SU-DHL-6 (cell line): ENCODE measurements around the gene SIGLEC14.

Experiments
- H2AFZ ChIP-seq: fragments of 200-600 bp; sonication (generic); 2 replicates; pipeline ENCODE4 v1.6.1; 2014; ENCODE audit warnings: low read depth, mild to moderate bottlenecking, moderate library complexity, mixed read lengths, antibody characterized with exemption, low read length; ENCODE audit not compliant: severe bottlenecking
- H3F3A ChIP-seq: fragments of 200-600 bp; shearing (Covaris generic); 2 replicates; pipeline ENCODE4 v1.6.0; 2016; ENCODE audit warnings: antibody characterized with exemption, mild to moderate bottlenecking; ENCODE audit not compliant: insufficient read depth
- H3K27ac ChIP-seq: fragments of 200-600 bp; sonication (generic); 2 replicates; pipeline ENCODE4 v1.5.1; 2016; ENCODE audit warnings: low read depth, mild to moderate bottlenecking, low read length, moderate library complexity, mixed read lengths
- H3K27me3 ChIP-seq: fragments of 200-600 bp; sonication (generic), shearing (Covaris generic); 2 replicates; pipeline ENCODE4 v1.6.0; 2014; ENCODE audit warnings: mild to moderate bottlenecking, low read length
- H3K36me3 ChIP-seq: fragments of 200-600 bp; sonication (generic); 2 replicates; pipeline ENCODE4 v1.6.1; 2014; ENCODE audit warnings: mild to moderate bottlenecking, low read length, mixed read lengths
- H3K4me2 ChIP-seq: fragments of 300-600, 200-600 bp; shearing (Covaris generic), sonication (generic); 2 replicates; pipeline ENCODE4 v1.6.0; 2014; ENCODE audit warnings: low read length, low read depth, mild to moderate bottlenecking; ENCODE audit not compliant: poor library complexity, severe bottlenecking
- H3K4me3 ChIP-seq: fragments of 200-600 bp; sonication (generic); 2 replicates; pipeline ENCODE4 v1.5.1; 2014; ENCODE audit warnings: antibody characterized with exemption, low read length, mild to moderate bottlenecking, mixed read lengths; ENCODE audit not compliant: insufficient read depth, poor library complexity, severe bottlenecking
- H3K79me2 ChIP-seq: fragments of 200-600 bp; sonication (generic); 2 replicates; pipeline ENCODE4 v1.6.1; 2014; ENCODE audit warnings: mild to moderate bottlenecking, low read length, moderate library complexity; ENCODE audit not compliant: insufficient read depth
- H3K9ac ChIP-seq: fragments of 200-600 bp; sonication (generic); 2 replicates; pipeline ENCODE4 v1.7.0; 2014; ENCODE audit warnings: mild to moderate bottlenecking, low read length
- H3K9me2 ChIP-seq: fragments of 200-600 bp; sonication (generic); replicated peaks from 2 replicates; pipeline ENCODE4 v1.6.1; 2014; ENCODE audit warnings: low read length; ENCODE audit not compliant: insufficient read depth
- H3K9me3 ChIP-seq: fragments of 200-600 bp; sonication (generic); 2 replicates; pipeline ENCODE4 v1.6.1; 2014; ENCODE audit warnings: low read length, mixed read lengths; ENCODE audit not compliant: insufficient read depth
- H4K20me1 ChIP-seq: fragments of 200-600 bp; sonication (generic); 2 replicates; pipeline ENCODE4 v1.6.1; 2014; ENCODE audit warnings: low read depth, mild to moderate bottlenecking, antibody characterized with exemption, low read length, moderate library complexity, mixed read lengths
- EZH2phosphoT487 ChIP-seq: fragments of 200-600 bp; sonication (generic), shearing (Covaris generic); conservative IDR thresholded peaks from 2 replicates; pipeline ENCODE4 v1.6.1; 2018; ENCODE audit warnings: mild to moderate bottlenecking, antibody characterized with exemption, low read length, moderate library complexity, mixed read lengths
- TF ChIP-seq, protein P1 (sequence below): fragments of 200-600 bp; sonication (generic); IDR thresholded peaks from one replicate; pipeline ENCODE4 v1.5.1; 2017; ENCODE audit warnings: antibody characterized with exemption, mild to moderate bottlenecking, low read length, moderate library complexity; ENCODE audit not compliant: insufficient read depth, poor library complexity, severe bottlenecking

SIGLEC14 gene

DNA sequence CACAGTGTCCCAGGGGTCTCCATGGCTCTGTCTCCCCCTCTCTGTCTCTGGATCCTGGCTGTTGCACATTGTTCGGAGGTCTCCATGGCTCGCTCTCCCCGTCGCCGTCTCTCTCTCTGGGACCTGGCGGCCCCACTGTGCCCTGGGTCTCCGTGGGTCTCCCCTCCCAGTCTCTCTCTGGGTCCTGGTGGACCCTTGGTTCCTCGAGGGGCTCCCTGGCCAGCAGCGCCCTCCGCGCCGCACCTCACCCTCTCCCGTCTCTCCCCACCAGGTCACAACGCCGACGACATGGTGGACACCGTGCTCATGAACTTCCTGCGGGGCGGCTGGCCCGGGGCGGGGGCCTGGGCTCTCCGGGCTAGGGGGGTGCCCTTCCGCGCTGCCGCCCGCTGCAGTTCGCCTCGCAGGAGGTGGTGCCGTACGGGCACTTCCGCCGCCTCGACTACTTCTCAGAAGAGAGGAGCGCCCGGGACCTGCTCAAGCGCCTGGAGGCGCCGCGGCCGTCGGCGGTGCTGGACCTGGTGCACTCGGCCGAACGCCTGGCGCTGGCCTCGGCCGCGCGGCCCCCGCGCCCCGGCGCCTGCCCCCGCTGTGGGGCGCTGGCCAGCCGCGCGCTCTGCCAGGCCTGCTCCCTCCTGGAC, 45.6 kb downstream of the SIGLEC14 start:
- no peak overlapping the region for H3K4me3 ChIP-seq

DNA sequence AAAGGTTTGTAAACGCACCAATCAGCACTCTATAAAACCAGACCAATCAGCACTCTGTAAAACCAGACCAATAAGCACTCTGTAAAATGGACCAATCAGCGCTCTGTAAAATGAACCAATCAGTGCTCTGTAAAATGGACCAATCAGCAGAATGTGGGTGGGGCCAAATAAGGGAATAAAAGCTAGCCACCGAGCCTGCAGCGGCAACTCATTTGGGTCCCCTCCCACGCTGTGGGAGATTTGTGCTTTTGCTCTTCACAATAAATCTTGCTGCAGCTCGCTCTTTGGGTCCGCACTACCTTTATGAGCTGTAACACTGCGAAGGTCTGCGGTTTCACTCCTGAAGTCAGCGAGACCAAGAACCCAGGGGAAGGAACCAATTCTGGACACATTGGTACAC, 47.5 kb downstream of the SIGLEC14 start:
- no peak overlapping the region for H2AFZ ChIP-seq
- H3K4me2 ChIP-seq, result no peak overlapping the region
- no peak overlapping the region for H3K27ac ChIP-seq
- H3K9me2 ChIP-seq, result no peaks in the 10 kb centered on the region
- H3K79me2 ChIP-seq, result no peaks in the 10 kb centered on the region
- H3F3A ChIP-seq, result no peaks in the 10 kb centered on the region
- no peaks in the 10 kb centered on the region for H3K36me3 ChIP-seq
- no peaks in the 10 kb centered on the region for H3K9me3 ChIP-seq
- H3K27me3 ChIP-seq, result no peaks in the 10 kb centered on the region
- H3K4me3 ChIP-seq, result no peak overlapping the region
- no peaks in the 10 kb centered on the region for H4K20me1 ChIP-seq
- no peak overlapping the region for H3K9ac ChIP-seq
- TF ChIP-seq, protein P1, sequence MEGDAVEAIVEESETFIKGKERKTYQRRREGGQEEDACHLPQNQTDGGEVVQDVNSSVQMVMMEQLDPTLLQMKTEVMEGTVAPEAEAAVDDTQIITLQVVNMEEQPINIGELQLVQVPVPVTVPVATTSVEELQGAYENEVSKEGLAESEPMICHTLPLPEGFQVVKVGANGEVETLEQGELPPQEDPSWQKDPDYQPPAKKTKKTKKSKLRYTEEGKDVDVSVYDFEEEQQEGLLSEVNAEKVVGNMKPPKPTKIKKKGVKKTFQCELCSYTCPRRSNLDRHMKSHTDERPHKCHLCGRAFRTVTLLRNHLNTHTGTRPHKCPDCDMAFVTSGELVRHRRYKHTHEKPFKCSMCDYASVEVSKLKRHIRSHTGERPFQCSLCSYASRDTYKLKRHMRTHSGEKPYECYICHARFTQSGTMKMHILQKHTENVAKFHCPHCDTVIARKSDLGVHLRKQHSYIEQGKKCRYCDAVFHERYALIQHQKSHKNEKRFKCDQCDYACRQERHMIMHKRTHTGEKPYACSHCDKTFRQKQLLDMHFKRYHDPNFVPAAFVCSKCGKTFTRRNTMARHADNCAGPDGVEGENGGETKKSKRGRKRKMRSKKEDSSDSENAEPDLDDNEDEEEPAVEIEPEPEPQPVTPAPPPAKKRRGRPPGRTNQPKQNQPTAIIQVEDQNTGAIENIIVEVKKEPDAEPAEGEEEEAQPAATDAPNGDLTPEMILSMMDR, result no peak
- no peak for TF ChIP-seq EZH2phosphoT487

More for the DNA sequence above, 45.6 kb downstream of the SIGLEC14 start:
- Histone ChIP-seq H3K27me3 (no peaks in the 10 kb centered on the region), H3K9me2 (no peaks in the 10 kb centered on the region), H3K79me2 (no peaks in the 10 kb centered on the region), H4K20me1 (no peaks in the 10 kb centered on the region), H3K9me3 (no peaks in the 10 kb centered on the region), H3F3A (no peaks in the 10 kb centered on the region), H3K9ac (no peak overlapping the region), H2AFZ (no peak overlapping the region), H3K4me2 (no peak overlapping the region), H3K36me3 (no peaks in the 10 kb centered on the region), H3K27ac (no peak overlapping the region)
- TF ChIP-seq EZH2phosphoT487, result no peak
- TF ChIP-seq, protein P1, result no peak

DNA sequence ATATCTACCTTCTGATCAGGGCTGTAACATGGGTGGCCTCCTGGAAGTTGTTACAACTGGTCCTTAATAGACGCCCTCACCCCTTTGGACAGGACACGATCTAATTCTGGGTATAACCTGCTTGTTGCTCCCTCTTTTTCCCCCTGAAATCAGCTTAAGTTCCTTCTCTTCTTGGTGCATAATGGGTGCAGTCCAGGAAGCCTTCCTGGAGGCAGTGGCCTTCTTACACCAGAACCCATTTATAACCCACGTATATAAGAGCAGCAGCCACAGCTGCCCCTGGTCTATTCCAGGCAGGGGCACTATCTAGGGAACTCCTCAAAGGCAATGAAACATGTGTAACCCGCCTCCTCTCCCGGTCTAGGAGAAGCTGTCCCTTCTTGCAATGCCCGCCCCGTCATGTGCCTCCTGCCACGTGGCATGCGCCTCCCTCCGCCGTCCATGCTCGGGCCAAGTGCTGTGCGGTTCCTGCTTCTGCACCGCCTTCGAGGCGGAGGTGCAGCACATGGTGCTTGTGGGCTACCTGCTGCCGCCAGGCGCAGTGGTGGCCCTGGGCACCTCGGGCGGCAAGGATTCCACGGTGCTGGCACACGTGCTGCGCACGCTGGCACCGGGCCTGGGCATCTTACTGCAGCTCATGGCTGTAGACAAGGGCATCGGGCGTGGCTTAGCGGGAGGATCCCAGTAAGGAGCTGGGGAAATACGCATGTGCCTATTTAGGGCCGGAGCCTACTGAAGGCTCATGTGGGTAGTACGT, 48.3 kb downstream of the SIGLEC14 start:
- H3F3A ChIP-seq, result no peaks in the 10 kb centered on the region
- no peak overlapping the region for H3K9ac ChIP-seq
- H3K4me2 ChIP-seq, result no peak overlapping the region
- TF ChIP-seq, protein P1, result no peak
- TF ChIP-seq EZH2phosphoT487, result no peak
- H4K20me1 ChIP-seq, result no peaks in the 10 kb centered on the region
- no peaks in the 10 kb centered on the region for H3K36me3 ChIP-seq
- H2AFZ ChIP-seq, result no peak overlapping the region
- H3K4me3 ChIP-seq, result no peak overlapping the region
- H3K9me2 ChIP-seq, result no peaks in the 10 kb centered on the region
- no peaks in the 10 kb centered on the region for H3K27me3 ChIP-seq
- H3K27ac ChIP-seq, result no peak overlapping the region
- no peaks in the 10 kb centered on the region for H3K9me3 ChIP-seq
- H3K79me2 ChIP-seq, result no peaks in the 10 kb centered on the region
